B cell (primary cell): ENCODE data around the gene ZDHHC24. TPM values are rescaled to one million over a fixed set of nuclear protein-coding genes. Genes with fewer than 3 reads are reported as not detected.

Experiments used
- ATAC-seq: fragments of 200-7000 bp; cut with Tn5 transposase; one replicate; pipeline ENCODE4 v1.10.0; 2021; ENCODE audit warnings: low read depth, mild to moderate bottlenecking, moderate number of reproducible peaks, moderate library complexity
- CTCF ChIA-PET: fragments of 350-600 bp; sonication (Branson Sonifier 250); formaldehyde crosslinking; loops from one replicate; lab custom pipeline; 2021; ENCODE audit warnings: antibody characterized with exemption, inconsistent platforms; lab: Charles Lee
- POLR2A ChIA-PET: fragments of 350-600 bp; sonication (Branson Sonifier 250); formaldehyde crosslinking; loops from one replicate; lab custom pipeline; 2021; ENCODE audit warnings: antibody characterized with exemption; lab: Charles Lee
- DNase-seq: peaks from one replicate; pipeline ENCODE4 v3.0.0; 2013
- H2AFZ ChIP-seq: 2 replicates; pipeline ENCODE4 v1.6.1; 2012; ENCODE audit warnings: mild to moderate bottlenecking, low read depth, low read length; ENCODE audit not compliant: insufficient read depth, poor library complexity, severe bottlenecking
- H3K27ac ChIP-seq, 2 donors: 1 replicate in 1 of 2; 2 replicates in 1 of 2; pipeline ENCODE4 v1.5.1; 2012 to 2013; ENCODE audit warnings: low read length in 2 of 2, mild to moderate bottlenecking in 2 of 2, moderate library complexity in 1 of 2
- H3K27me3 ChIP-seq, 4 experiments: fragments of 200-600 bp in 1 of 4; sonication (generic) in 1 of 4; replicated peaks in 1 of 4; 1 replicate in 2 of 4; 2 replicates in 2 of 4; pipeline versions ENCODE4 v1.6.1 to v1.7.0; 2013 to 2016; ENCODE audit warnings: low read length in 3 of 4, mild to moderate bottlenecking in 2 of 4, mixed read lengths in 1 of 4, moderate library complexity in 1 of 4; ENCODE audit not compliant: insufficient read depth in 4 of 4, control insufficient read depth in 3 of 4; ENCODE audit errors: control extremely low read depth in 1 of 4
- H3K36me3 ChIP-seq, 2 experiments: replicated peaks in 1 of 2; 1 replicate in 1 of 2; 2 replicates in 1 of 2; pipeline versions ENCODE4 v1.6.1 to v1.7.1; 2013; ENCODE audit warnings: low read length in 1 of 2; ENCODE audit not compliant: insufficient read depth in 2 of 2, control insufficient read depth in 1 of 2; ENCODE audit errors: control extremely low read depth in 1 of 2, extremely low read depth in 1 of 2
- H3K4me1 ChIP-seq, 2 donors: fragments of 200-600 bp in 1 of 2; sonication (generic) in 1 of 2; 1 replicate in 1 of 2; 2 replicates in 1 of 2; pipeline versions ENCODE4 v1.5.1 to v1.6.1; 2013 to 2017; ENCODE audit warnings: low read length in 2 of 2; ENCODE audit not compliant: control insufficient read depth in 2 of 2, insufficient read depth in 2 of 2
- H3K4me2 ChIP-seq: replicated peaks from 2 replicates; pipeline ENCODE3; 2012; ENCODE audit warnings: mild to moderate bottlenecking, low read depth, low read length; ENCODE audit not compliant: poor library complexity, severe bottlenecking
- H3K4me3 ChIP-seq, 5 experiments: fragments of 200-600 bp in 1 of 5; sonication (generic) in 1 of 5; 1 replicate in 3 of 5; 2 replicates in 2 of 5; pipeline versions ENCODE4 v1.5.1 to v1.7.0; 2011 to 2016; ENCODE audit warnings: low read length in 4 of 5, mild to moderate bottlenecking in 4 of 5, low read depth in 2 of 5, control low read depth in 1 of 5, moderate library complexity in 1 of 5; ENCODE audit not compliant: insufficient read depth in 1 of 5; ENCODE audit errors: control extremely low read depth in 1 of 5, extremely low read depth in 1 of 5
- H3K79me2 ChIP-seq: fragments of 200-600 bp; sonication (generic); one replicate; pipeline ENCODE4 v1.6.0; 2016; ENCODE audit warnings: low read length; ENCODE audit not compliant: control insufficient read depth, insufficient read depth
- H3K9ac ChIP-seq: fragments of 200-600 bp; sonication (generic); 2 replicates; pipeline ENCODE4 v1.6.1; 2017; ENCODE audit warnings: mild to moderate bottlenecking, low read length, moderate library complexity
- H3K9me3 ChIP-seq, 3 donors: one replicate each; pipeline versions ENCODE4 v1.6.1 to v1.7.1; 2013; ENCODE audit warnings: low read length in 2 of 3; ENCODE audit not compliant: control insufficient read depth in 2 of 3, insufficient read depth in 1 of 3; ENCODE audit errors: control extremely low read depth in 1 of 3
- H4K20me1 ChIP-seq: 2 replicates; pipeline ENCODE4 v1.6.0; 2012; ENCODE audit warnings: mild to moderate bottlenecking, low read length; ENCODE audit not compliant: insufficient read depth, control insufficient read depth, poor library complexity, severe bottlenecking
- H3K27ac Mint-ChIP-seq: one replicate; pipeline ENCODE4 v1.8.0; 2021; ENCODE audit warnings: mixed read lengths
- H3K27me3 Mint-ChIP-seq: one replicate; pipeline ENCODE4 v1.8.0; 2021; ENCODE audit warnings: mixed read lengths
- H3K4me1 Mint-ChIP-seq: one replicate; pipeline ENCODE4 v1.8.0; 2021; ENCODE audit warnings: mixed read lengths
- H3K4me3 Mint-ChIP-seq: one replicate; pipeline ENCODE4 v1.8.0; 2021; ENCODE audit warnings: mixed read lengths
- H3K9me3 Mint-ChIP-seq: one replicate; pipeline ENCODE4 v1.8.0; 2022; ENCODE audit warnings: mixed read lengths; ENCODE audit not compliant: insufficient read depth
- EZH2 ChIP-seq: IDR thresholded peaks from 2 replicates; pipeline ENCODE4 v1.6.1; 2012; ENCODE audit warnings: borderline replicate concordance, low read depth, mild to moderate bottlenecking, moderate library complexity, low read length; ENCODE audit not compliant: insufficient read depth, poor library complexity, severe bottlenecking
- WGBS: methylation state at CpG from one replicate; pipeline ENCODE4 v1.1.5; 2013; ENCODE audit warnings: missing lambda C conversion rate; ENCODE audit not compliant: insufficient coverage; 5-methylcytosine and 5-hydroxymethylcytosine counted together
- intact Hi-C: fragments of 100-400 bp; cut with micrococcal nuclease; formaldehyde crosslinking; loops from one replicate; pipeline ENCODE4 v1.10.0; 2022
- polyA plus RNA-seq: library from polyadenylated mRNA; depleted of rRNA; stranded (reverse); fragments of >200 nt; gene quantifications from 2 replicates; pipeline ENCODE4 v1.2.3, GENCODE V29; 2012
- total RNA-seq, 2 donors: library from RNA; stranded (reverse); fragments of 120-200 nt in 1 of 2; gene quantifications; 1 replicate in 1 of 2; 2 replicates in 1 of 2; pipeline versions ENCODE4 v1.2.3 to v1.2.4, GENCODE V29; 2013 to 2022
- TF ChIP-seq, protein P1 (sequence below): fragments of 200-600 bp; IDR thresholded peaks from one replicate; pipeline ENCODE4 v1.8.0; 2022; ENCODE audit warnings: antibody characterized with exemption, mild to moderate bottlenecking

The ZDHHC24 gene
- total and polyA plus RNA-seq, 2 donors (not counting 1 experiment from before 2014, with no cell fraction given), result 29.7 to 32.6 TPM

DNA sequence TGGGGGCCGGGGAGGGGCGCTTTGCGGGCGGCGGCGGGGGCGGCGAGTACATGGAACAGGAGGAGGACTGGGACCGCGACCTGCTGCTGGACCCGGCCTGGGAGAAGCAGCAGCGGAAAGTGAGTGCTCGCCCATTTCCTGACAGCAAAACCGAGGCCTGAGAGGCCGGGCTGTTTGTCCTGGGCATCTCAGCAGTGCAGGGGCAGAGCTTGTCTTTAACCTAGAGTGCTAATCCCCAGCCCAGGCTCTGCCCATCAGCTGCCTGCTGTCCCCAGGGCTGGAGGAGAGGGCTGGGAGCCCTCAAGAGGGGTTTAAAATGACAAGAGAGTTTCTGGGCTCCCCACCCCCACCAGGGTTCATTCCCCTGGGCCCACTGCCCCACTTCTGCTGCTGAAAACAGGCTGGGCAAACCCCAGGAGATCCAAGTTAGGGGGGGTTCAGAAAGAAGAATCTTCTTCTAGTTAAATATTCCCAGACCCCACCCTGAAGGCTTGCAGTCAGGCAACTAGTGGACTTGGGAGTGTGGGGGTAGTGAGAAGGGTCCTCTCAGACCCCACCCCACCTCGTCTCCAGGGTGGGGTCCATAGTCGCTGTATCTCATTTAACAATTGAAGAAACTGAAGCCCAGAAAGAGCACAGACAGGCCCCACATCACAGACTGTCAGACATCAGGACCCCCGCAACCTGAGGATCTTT lies 1.3 kb upstream of the ZDHHC24 start:
- Histone ChIP-seq H3K9me3 (no peaks in the 10 kb centered on the region), H3K79me2 (peaks cover 10% of the 10 kb centered on the region), H3K9ac (peak overlapping the region; percentile 96), H3K27me3 (no peaks in the 10 kb centered on the region), H3K4me3 (peak overlapping the region in 4 of 5 experiments; percentile 77 to 89 (median 84)), H3K4me1 (peaks cover 26 to 34% of the 10 kb centered on the region in 2 donors), H3K36me3 (peaks cover 0 to 8% of the 10 kb centered on the region in 2 experiments), H3K27ac (no peak overlapping the region), H3K4me2 (peak overlapping the region; percentile 100), H4K20me1 (no peaks in the 10 kb centered on the region), H2AFZ (peak overlapping the region; percentile 83)
- H3K27ac Mint-ChIP-seq, result no peak overlapping the region
- H3K4me3 Mint-ChIP-seq, result peak overlapping the region; percentile 87
- DNase-seq, result peak; percentile 30
- ChIA-PET CTCF (interaction anchor here (1.0 to 6.4 kb wide), 4 partner anchors 13 to 161 kb away, joined by 3 to 58 read pairs (median 4); partner anchors contain the start of gene RBM4B), POLR2A (interaction anchor here (0.5 kb wide), 1 partner anchor 64 kb away, joined by 4 read pairs; no protein-coding TSS in a partner anchor)
- intact Hi-C loops, result loop anchor here (1.0 to 2.0 kb wide), 6 partner anchors 37 to 296 kb away; partner anchors contain the start of genes BBS1, CCDC87, CCS and DPP3
- whole genome bisulfite sequencing, result 35% methylated on average over 15 of the region's 18 CpGs
- peaks cover 35% of the 10 kb centered on the region for H3K4me1 Mint-ChIP-seq
- H3K27me3 Mint-ChIP-seq, result no peaks in the 10 kb centered on the region
- no peak for ATAC-seq
- TF ChIP-seq EZH2, result no peak
- TF ChIP-seq, protein P1, sequence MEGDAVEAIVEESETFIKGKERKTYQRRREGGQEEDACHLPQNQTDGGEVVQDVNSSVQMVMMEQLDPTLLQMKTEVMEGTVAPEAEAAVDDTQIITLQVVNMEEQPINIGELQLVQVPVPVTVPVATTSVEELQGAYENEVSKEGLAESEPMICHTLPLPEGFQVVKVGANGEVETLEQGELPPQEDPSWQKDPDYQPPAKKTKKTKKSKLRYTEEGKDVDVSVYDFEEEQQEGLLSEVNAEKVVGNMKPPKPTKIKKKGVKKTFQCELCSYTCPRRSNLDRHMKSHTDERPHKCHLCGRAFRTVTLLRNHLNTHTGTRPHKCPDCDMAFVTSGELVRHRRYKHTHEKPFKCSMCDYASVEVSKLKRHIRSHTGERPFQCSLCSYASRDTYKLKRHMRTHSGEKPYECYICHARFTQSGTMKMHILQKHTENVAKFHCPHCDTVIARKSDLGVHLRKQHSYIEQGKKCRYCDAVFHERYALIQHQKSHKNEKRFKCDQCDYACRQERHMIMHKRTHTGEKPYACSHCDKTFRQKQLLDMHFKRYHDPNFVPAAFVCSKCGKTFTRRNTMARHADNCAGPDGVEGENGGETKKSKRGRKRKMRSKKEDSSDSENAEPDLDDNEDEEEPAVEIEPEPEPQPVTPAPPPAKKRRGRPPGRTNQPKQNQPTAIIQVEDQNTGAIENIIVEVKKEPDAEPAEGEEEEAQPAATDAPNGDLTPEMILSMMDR, result no peak
- H3K9me3 Mint-ChIP-seq, result no peaks in the 10 kb centered on the region
